Heart left ventricle (tissue), 13 donors: ENCODE data around the gene CNEP1R1.

Experiments
- CTCF ChIP-seq, 12 donors: fragments of 200-600 bp; sonication (generic) in 4 of 12; IDR thresholded peaks; one replicate each; pipeline versions ENCODE4 v1.5.0 to v1.8.0; 2018 to 2022; ENCODE audit warnings: antibody characterized with exemption in 12 of 12, mild to moderate bottlenecking in 5 of 12
- POLR2A ChIP-seq, 2 donors: fragments of 450-650 bp; IDR thresholded peaks; one replicate each; pipeline ENCODE4 v1.6.1; 2017; ENCODE audit warnings: antibody characterized with exemption in 2 of 2, mild to moderate bottlenecking in 2 of 2, moderate library complexity in 2 of 2
- donor health status: ischemic (EF 13 %, LVEDD 7.1; RV severe dilation, severe dysfunction).
- donor health status: DM: no; HTN: yes; CAD: no.
- donor health status: DM: no; HTN: no; CAD: no.
- donor health status: ischemic (EF 25% LVEDD 6.9; RV normal size, moderate dysfunction).
- donor health status: ischemic (EF 25% LVEDD 5.7; RV mildly dilated, moderate dysfunction).
- donor health status: ischemic (EF 35%, LVEDD 5.7; RV mildly dilated, moderate dysfunction).
- donor health status: nonischemic (EF 11% LVEDD 7.7; RV severe dilation, severe dysfunction).
- donor health status: DM: yes; HTN: yes; CAD: no.
- donor health status: PGD.
- donor health status: ischemic (EF 29% LVEDD 5.4; RV normal size, mild dysfunction).
- donor health status: nonischemic (EF 23%, LVEDD 6.1; RV moderate dilation, normal function).

- TF ChIP-seq CTCF (IDR thresholded peaks at IDR 0.05): peak in 1 of 12 donors; percentile 7
- TF ChIP-seq POLR2A (IDR thresholded peaks at IDR 0.05): no peak
Observed at GRCh38 chr16:50056226-50056625, 31.2 kb downstream of the CNEP1R1 start.
